K562 (cell line): ENCODE data around the gene POT1. TPM values are rescaled to one million over a fixed set of nuclear protein-coding genes. Genes with fewer than 3 reads are reported as not detected.

Experiments
- ARNT ChIP-seq, 2 experiments: fragments of 450-650 bp; IDR thresholded peaks; 2 replicates each; pipeline ENCODE4 v1.6.1; 2016; ENCODE audit warnings: mild to moderate bottlenecking in 1 of 2
- CBX1 ChIP-seq: sonication (generic); IDR thresholded peaks from 2 replicates; pipeline ENCODE4 v1.6.1; 2016; ENCODE audit warnings: antibody characterized with exemption, low read depth, mild to moderate bottlenecking
- PTBP1 ChIP-seq: fragments of 200-400 bp; formaldehyde crosslinking; IDR thresholded peaks from 2 replicates; pipeline ENCODE4 v1.6.1; 2017; ENCODE audit warnings: low read depth, low read length
- RUNX1 ChIP-seq: sonication (generic); IDR thresholded peaks from 2 replicates; pipeline ENCODE4 v1.6.1; 2016; ENCODE audit warnings: antibody characterized with exemption, low read depth
- SIRT6 ChIP-seq: IDR thresholded peaks from one replicate; pipeline ENCODE4 v1.6.1; 2012; ENCODE audit warnings: low read depth, mild to moderate bottlenecking, control low read depth, inconsistent platforms, low read length, moderate library complexity
- ZKSCAN1 ChIP-seq: fragments of 150-350 bp; IDR thresholded peaks from 2 replicates; pipeline ENCODE4 v1.6.1; 2016; ENCODE audit warnings: low read depth, low read length
- ZNF354B ChIP-seq: fragments of 250-450 bp; sonication (Bioruptor Pico); IDR thresholded peaks from 2 replicates; pipeline ENCODE4 v1.4.0; 2020
- ZNF644 ChIP-seq: fragments of 200-800 bp; sonication (Bioruptor generic); IDR thresholded peaks from 2 replicates; pipeline ENCODE4 v1.6.1; 2016; ENCODE audit warnings: low read depth, missing genetic modification characterization, missing compliant biosample characterization
- polyA plus RNA-seq, 8 experiments: library from polyadenylated mRNA; depleted of rRNA in 4 of 8; stranded (reverse) in 5 of 8; unstranded in 3 of 8; fragments of >200 nt; fragmentation: Nextera tagmentation in 2 of 8; fragmentation: Illumina TruSeq in 1 of 8; extraction: Ambion mirVana in 2 of 8; extraction: Trizol in 1 of 8; gene quantifications; 2 replicates each; pipeline versions ENCODE4 v1.2.1 to v1.2.3, GENCODE V29; 2011 to 2014; ENCODE audit warnings: inconsistent platforms in 1 of 8, missing spikeins in 1 of 8
- total RNA-seq, 7 experiments: library from RNA; depleted of rRNA in 6 of 7; stranded (reverse); fragments of >200 nt in 6 of 7; fragmentation: Illumina TruSeq in 2 of 7; extraction: Trizol in 2 of 7; gene quantifications; 2 replicates each; pipeline versions ENCODE4 v1.2.1 to v1.2.3, GENCODE V29; 2011 to 2021; ENCODE audit warnings: low replicate concordance in 1 of 7
- TF ChIP-seq, protein P1 (sequence below): fragments of 250-450 bp; sonication (Bioruptor Pico); IDR thresholded peaks from 2 replicates; pipeline ENCODE4 v1.8.0; 2021; ENCODE audit warnings: borderline replicate concordance, mild to moderate bottlenecking, moderate library complexity; ENCODE audit not compliant: poor library complexity, severe bottlenecking
- TF ChIP-seq, protein P2 (sequence below), 3 experiments: fragments of 200-800 bp in 1 of 3; sonication (Bioruptor generic) in 1 of 3; sonication (generic) in 1 of 3; formaldehyde crosslinking in 1 of 3; IDR thresholded peaks; 2 replicates each; pipeline versions ENCODE4 v1.6.1 to v1.8.0; 2016 to 2022; ENCODE audit warnings: mild to moderate bottlenecking in 2 of 3, missing compliant biosample characterization in 2 of 3, missing genetic modification characterization in 2 of 3, missing genetic modification reagents in 1 of 3
- TF ChIP-seq, protein P3 (sequence below), 2 experiments: fragments of 450-650 bp in 1 of 2; sonication (generic) in 1 of 2; formaldehyde crosslinking in 1 of 2; IDR thresholded peaks; 2 replicates each; pipeline versions ENCODE4 v1.7.1 to v1.9.0; 2016 to 2022; ENCODE audit warnings: inconsistent platforms in 1 of 2, mild to moderate bottlenecking in 1 of 2, missing genetic modification reagents in 1 of 2
- TF ChIP-seq, protein P4 (sequence below): fragments of 450-650 bp; formaldehyde crosslinking; IDR thresholded peaks from 2 replicates; pipeline ENCODE4 v1.4.0; 2022; ENCODE audit warnings: mild to moderate bottlenecking, moderate library complexity
- TF ChIP-seq, protein P5 (sequence below): conservative IDR thresholded peaks from 2 replicates; pipeline ENCODE4 v1.6.1; 2011; ENCODE audit warnings: low read depth, mild to moderate bottlenecking, low read length; ENCODE audit not compliant: control insufficient read depth

POT1 gene
- total and polyA plus RNA-seq, 9 of the 15 experiments (the other 6 are each of a cell fraction or from before 2014, with no cell fraction given) = 37.9 to 140 (median 63.6) TPM

DNA sequence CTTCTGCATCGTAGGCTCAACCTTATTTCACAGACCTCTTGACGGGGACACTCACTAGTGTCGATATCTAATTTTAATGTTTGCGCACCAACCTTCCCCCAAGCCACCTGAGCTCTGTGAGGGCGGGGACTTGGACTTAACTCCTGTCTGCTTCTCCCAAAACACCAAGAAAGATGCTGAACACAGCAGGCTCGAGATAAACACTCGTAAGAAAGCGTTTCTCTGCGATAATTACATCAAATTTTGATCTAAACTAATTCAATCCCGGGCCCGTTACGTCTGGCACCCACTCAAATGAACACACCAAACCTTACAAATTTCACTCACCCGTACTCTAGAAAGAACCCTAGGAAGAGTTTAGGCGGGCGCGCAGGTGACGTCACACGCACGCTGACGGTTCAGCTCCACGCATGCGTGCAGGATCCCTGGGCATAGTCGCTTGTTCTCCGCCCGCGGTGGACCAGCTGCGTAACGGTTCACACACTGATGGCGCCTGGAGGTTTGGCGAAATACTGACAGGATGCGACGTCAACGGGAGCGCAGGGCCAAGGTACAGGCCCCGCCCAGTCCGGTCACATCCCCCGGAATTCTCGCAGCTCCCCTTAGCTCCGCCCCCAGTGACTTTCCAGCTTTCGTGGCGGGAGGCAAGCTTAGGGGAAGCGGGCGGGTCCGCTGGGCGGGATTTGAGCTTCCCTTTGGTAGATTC lies at the start of gene POT1 (continued):
- 0 out of 2 replicates have a peak, but pooled peaks have one; percentile 44 for TF ChIP-seq ZNF644 (tag)
- peak; percentile 61 to 71; a peak in 1 of 4 replicates for TF ChIP-seq ARNT (IDR thresholded peaks at IDR 0.05)
- no peak for TF ChIP-seq PTBP1
- TF ChIP-seq, protein P1, sequence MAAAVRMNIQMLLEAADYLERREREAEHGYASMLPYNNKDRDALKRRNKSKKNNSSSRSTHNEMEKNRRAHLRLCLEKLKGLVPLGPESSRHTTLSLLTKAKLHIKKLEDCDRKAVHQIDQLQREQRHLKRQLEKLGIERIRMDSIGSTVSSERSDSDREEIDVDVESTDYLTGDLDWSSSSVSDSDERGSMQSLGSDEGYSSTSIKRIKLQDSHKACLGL (CRISPR knock-in tag) = no peak
- TF ChIP-seq, protein P2, sequence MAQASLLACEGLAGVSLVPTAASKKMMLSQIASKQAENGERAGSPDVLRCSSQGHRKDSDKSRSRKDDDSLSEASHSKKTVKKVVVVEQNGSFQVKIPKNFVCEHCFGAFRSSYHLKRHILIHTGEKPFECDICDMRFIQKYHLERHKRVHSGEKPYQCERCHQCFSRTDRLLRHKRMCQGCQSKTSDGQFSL (CRISPR knock-in tag; IDR thresholded peaks at IDR 0.05) = no peak
- TF ChIP-seq, protein P2 (tag; IDR thresholded peaks at IDR 0.05) = no peak
- TF ChIP-seq ZKSCAN1 = no peak
- no peak for TF ChIP-seq SIRT6
- no peak for TF ChIP-seq CBX1
- no peak for TF ChIP-seq ZNF354B (CRISPR knock-in tag)
- TF ChIP-seq, protein P3, sequence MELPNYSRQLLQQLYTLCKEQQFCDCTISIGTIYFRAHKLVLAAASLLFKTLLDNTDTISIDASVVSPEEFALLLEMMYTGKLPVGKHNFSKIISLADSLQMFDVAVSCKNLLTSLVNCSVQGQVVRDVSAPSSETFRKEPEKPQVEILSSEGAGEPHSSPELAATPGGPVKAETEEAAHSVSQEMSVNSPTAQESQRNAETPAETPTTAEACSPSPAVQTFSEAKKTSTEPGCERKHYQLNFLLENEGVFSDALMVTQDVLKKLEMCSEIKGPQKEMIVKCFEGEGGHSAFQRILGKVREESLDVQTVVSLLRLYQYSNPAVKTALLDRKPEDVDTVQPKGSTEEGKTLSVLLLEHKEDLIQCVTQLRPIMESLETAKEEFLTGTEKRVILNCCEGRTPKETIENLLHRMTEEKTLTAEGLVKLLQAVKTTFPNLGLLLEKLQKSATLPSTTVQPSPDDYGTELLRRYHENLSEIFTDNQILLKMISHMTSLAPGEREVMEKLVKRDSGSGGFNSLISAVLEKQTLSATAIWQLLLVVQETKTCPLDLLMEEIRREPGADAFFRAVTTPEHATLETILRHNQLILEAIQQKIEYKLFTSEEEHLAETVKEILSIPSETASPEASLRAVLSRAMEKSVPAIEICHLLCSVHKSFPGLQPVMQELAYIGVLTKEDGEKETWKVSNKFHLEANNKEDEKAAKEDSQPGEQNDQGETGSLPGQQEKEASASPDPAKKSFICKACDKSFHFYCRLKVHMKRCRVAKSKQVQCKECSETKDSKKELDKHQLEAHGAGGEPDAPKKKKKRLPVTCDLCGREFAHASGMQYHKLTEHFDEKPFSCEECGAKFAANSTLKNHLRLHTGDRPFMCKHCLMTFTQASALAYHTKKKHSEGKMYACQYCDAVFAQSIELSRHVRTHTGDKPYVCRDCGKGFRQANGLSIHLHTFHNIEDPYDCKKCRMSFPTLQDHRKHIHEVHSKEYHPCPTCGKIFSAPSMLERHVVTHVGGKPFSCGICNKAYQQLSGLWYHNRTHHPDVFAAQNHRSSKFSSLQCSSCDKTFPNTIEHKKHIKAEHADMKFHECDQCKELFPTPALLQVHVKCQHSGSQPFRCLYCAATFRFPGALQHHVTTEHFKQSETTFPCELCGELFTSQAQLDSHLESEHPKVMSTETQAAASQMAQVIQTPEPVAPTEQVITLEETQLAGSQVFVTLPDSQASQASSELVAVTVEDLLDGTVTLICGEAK (IDR thresholded peaks at IDR 0.05) = peak; percentile 79
- TF ChIP-seq, protein P3 (CRISPR knock-in tag; IDR thresholded peaks at IDR 0.05) = no peak
- TF ChIP-seq, protein P4, sequence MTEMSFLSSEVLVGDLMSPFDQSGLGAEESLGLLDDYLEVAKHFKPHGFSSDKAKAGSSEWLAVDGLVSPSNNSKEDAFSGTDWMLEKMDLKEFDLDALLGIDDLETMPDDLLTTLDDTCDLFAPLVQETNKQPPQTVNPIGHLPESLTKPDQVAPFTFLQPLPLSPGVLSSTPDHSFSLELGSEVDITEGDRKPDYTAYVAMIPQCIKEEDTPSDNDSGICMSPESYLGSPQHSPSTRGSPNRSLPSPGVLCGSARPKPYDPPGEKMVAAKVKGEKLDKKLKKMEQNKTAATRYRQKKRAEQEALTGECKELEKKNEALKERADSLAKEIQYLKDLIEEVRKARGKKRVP (CRISPR knock-in tag) = no peak; the same call in 1 of the 2 replicates
- no peak for TF ChIP-seq RUNX1
- TF ChIP-seq, protein P5, sequence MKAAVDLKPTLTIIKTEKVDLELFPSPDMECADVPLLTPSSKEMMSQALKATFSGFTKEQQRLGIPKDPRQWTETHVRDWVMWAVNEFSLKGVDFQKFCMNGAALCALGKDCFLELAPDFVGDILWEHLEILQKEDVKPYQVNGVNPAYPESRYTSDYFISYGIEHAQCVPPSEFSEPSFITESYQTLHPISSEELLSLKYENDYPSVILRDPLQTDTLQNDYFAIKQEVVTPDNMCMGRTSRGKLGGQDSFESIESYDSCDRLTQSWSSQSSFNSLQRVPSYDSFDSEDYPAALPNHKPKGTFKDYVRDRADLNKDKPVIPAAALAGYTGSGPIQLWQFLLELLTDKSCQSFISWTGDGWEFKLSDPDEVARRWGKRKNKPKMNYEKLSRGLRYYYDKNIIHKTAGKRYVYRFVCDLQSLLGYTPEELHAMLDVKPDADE = no peak
